ENCODE data around the gene ZCCHC14. TPM values are rescaled to one million over a fixed set of nuclear protein-coding genes. Genes with fewer than 3 reads are reported as not detected.

Gene ZCCHC14
- total and polyA plus RNA-seq, 2 of the 13 experiments (the other 11 are each of a cell fraction or from before 2014, with no cell fraction given) = 12.4 to 12.5 TPM

DNA sequence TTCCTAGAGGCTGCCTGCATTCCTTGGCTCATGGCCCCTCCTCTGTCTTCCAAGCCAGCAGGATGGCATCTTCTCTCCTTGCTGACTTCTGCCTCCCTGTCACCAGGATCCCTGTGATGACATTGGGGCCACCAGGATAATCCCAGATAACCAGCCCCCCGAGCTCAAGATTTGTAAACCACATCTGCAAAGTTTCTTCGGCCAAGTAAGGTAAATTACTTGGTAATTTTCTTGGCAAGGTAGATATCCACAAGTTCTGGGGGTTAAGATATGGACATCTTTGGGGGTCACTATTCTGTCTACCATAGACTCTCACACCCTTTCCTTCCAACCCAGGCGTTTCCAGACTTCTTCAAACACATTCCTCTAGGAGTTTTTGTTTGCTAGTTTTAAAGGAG is 42.6 kb upstream of the ZCCHC14 start:
- DNase-seq (ENCODE audit: low spot score) (no peak), ATAC-seq (no peak), FAIRE-seq (no peak)
- Histone ChIP-seq H3K4me3 (replicated peaks in 1 of 3; ENCODE audit: insufficient read depth in 1 of 3, low read depth in 2 of 3, low read length in 3 of 3) (peak overlapping the region in 2 of 3 experiments; percentile 50 to 63; a peak in 3 of 6 replicates), H3K4me1 (ENCODE audit: insufficient read depth, low read length) (peaks cover 75% of the 10 kb centered on the region), H3K79me2 (ENCODE audit: insufficient read depth, low read length) (no peaks in the 10 kb centered on the region), H3K27ac (ENCODE audit: extremely low read length, insufficient read depth, low read length) (peak overlapping the region; percentile 78), H3K36me3 (replicated peaks in 1 of 2; ENCODE audit: control insufficient read depth in 1 of 2, insufficient read depth in 2 of 2, low read length in 2 of 2) (no peaks in the 10 kb centered on the region), H3K4me2 (ENCODE audit: low read depth, low read length) (peak overlapping the region; percentile 97), H3K9ac (ENCODE audit: insufficient read depth, low read depth, low read length) (peak overlapping the region; percentile 69), H4K20me1 (ENCODE audit: insufficient read depth, low read length) (no peaks in the 10 kb centered on the region), H3K27me3 (ENCODE audit: control insufficient read depth in 1 of 2, insufficient read depth in 2 of 2, low read length in 2 of 2) (peaks cover 5 to 12% of the 10 kb centered on the region in 2 experiments), H3K9me3 (ENCODE audit: low read length) (peaks cover 29% of the 10 kb centered on the region), H2AFZ (ENCODE audit: low read length) (no peak overlapping the region)
- TSS peak; percentile 78 for BruUV-seq (replicated peaks)
- 37% methylated on average over 3 of the region's 3 CpGs for WGBS (ENCODE audit: low lambda C conversion rate)
- POLR2A ChIA-PET = interaction anchor here (1.4 to 1.9 kb wide), 6 partner anchors 20 to 70 kb away, joined by 3 to 11 read pairs (median 7); no protein-coding TSS in a partner anchor
- intact Hi-C loops (cut with micrococcal nuclease; ENCODE audit: unreplicated experiment) = no loop called here
- in situ Hi-C loops (cut with HindIII; ENCODE audit: extremely low pct_ligation_motif_present, low pct_unique_long_range_greater_than_20kb) = no loop called here
- CTCF ChIA-PET (ENCODE audit: low intra/inter-chr PET ratio, low total read pairs) = no interaction called here
- 0 out of 2 replicates have a peak, but pooled peaks have one; percentile 54 for TF ChIP-seq GFI1 (CRISPR knock-in tag; IDR thresholded peaks at IDR 0.05; ENCODE audit: borderline replicate concordance)
- TF ChIP-seq ZNF552 (CRISPR knock-in tag; IDR thresholded peaks at IDR 0.05; ENCODE audit: borderline replicate concordance) = no peak
- TF ChIP-seq ZNF264 (CRISPR knock-in tag; IDR thresholded peaks at IDR 0.05) = no peak
- peak; percentile 53 for TF ChIP-seq ZMYM2 (CRISPR knock-in tag; IDR thresholded peaks at IDR 0.05)
- TF ChIP-seq, protein P1, sequence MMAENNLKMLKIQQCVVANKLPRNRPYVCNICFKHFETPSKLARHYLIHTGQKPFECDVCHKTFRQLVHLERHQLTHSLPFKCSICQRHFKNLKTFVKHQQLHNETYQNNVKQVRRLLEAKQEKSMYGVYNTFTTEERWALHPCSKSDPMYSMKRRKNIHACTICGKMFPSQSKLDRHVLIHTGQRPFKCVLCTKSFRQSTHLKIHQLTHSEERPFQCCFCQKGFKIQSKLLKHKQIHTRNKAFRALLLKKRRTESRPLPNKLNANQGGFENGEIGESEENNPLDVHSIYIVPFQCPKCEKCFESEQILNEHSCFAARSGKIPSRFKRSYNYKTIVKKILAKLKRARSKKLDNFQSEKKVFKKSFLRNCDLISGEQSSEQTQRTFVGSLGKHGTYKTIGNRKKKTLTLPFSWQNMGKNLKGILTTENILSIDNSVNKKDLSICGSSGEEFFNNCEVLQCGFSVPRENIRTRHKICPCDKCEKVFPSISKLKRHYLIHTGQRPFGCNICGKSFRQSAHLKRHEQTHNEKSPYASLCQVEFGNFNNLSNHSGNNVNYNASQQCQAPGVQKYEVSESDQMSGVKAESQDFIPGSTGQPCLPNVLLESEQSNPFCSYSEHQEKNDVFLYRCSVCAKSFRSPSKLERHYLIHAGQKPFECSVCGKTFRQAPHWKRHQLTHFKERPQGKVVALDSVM (CRISPR knock-in tag; IDR thresholded peaks at IDR 0.05) = 0 out of 2 replicates have a peak, but pooled peaks have one; percentile 12
- TF ChIP-seq, protein P2, sequence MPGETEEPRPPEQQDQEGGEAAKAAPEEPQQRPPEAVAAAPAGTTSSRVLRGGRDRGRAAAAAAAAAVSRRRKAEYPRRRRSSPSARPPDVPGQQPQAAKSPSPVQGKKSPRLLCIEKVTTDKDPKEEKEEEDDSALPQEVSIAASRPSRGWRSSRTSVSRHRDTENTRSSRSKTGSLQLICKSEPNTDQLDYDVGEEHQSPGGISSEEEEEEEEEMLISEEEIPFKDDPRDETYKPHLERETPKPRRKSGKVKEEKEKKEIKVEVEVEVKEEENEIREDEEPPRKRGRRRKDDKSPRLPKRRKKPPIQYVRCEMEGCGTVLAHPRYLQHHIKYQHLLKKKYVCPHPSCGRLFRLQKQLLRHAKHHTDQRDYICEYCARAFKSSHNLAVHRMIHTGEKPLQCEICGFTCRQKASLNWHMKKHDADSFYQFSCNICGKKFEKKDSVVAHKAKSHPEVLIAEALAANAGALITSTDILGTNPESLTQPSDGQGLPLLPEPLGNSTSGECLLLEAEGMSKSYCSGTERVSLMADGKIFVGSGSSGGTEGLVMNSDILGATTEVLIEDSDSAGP (CRISPR knock-in tag; IDR thresholded peaks at IDR 0.05; ENCODE audit: borderline replicate concordance) = no peak
- TF ChIP-seq, protein P3, sequence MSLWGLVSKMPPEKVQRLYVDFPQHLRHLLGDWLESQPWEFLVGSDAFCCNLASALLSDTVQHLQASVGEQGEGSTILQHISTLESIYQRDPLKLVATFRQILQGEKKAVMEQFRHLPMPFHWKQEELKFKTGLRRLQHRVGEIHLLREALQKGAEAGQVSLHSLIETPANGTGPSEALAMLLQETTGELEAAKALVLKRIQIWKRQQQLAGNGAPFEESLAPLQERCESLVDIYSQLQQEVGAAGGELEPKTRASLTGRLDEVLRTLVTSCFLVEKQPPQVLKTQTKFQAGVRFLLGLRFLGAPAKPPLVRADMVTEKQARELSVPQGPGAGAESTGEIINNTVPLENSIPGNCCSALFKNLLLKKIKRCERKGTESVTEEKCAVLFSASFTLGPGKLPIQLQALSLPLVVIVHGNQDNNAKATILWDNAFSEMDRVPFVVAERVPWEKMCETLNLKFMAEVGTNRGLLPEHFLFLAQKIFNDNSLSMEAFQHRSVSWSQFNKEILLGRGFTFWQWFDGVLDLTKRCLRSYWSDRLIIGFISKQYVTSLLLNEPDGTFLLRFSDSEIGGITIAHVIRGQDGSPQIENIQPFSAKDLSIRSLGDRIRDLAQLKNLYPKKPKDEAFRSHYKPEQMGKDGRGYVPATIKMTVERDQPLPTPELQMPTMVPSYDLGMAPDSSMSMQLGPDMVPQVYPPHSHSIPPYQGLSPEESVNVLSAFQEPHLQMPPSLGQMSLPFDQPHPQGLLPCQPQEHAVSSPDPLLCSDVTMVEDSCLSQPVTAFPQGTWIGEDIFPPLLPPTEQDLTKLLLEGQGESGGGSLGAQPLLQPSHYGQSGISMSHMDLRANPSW (CRISPR knock-in tag; IDR thresholded peaks at IDR 0.05; ENCODE audit: borderline replicate concordance) = no peak
- TF ChIP-seq ZMYM3 (CRISPR knock-in tag; IDR thresholded peaks at IDR 0.05) = no peak
- no peak for TF ChIP-seq SOX13 (IDR thresholded peaks at IDR 0.05)
- TF ChIP-seq SOX13 (CRISPR knock-in tag; conservative IDR thresholded peaks at IDR 0.05 in 1 of 2, IDR thresholded peaks at IDR 0.05 in 1 of 2) = no peak
- 0 out of 2 replicates have a peak, but pooled peaks have one; percentile 57 for TF ChIP-seq ZNF615 (CRISPR knock-in tag; IDR thresholded peaks at IDR 0.05; ENCODE audit: borderline replicate concordance)
- no peak for TF ChIP-seq ZNF446 (CRISPR knock-in tag; IDR thresholded peaks at IDR 0.05)
- no peak for TF ChIP-seq ZNF44 (CRISPR knock-in tag; IDR thresholded peaks at IDR 0.05)
- TF ChIP-seq ZNF605 (CRISPR knock-in tag; IDR thresholded peaks at IDR 0.05) = 0 out of 2 replicates have a peak, but pooled peaks have one; percentile 58
- no peak for TF ChIP-seq ZNF780A (CRISPR knock-in tag; IDR thresholded peaks at IDR 0.05)

Data from HepG2 (cell line).